ENCODE measurements around the gene DCTD.

Gene DCTD

DNA sequence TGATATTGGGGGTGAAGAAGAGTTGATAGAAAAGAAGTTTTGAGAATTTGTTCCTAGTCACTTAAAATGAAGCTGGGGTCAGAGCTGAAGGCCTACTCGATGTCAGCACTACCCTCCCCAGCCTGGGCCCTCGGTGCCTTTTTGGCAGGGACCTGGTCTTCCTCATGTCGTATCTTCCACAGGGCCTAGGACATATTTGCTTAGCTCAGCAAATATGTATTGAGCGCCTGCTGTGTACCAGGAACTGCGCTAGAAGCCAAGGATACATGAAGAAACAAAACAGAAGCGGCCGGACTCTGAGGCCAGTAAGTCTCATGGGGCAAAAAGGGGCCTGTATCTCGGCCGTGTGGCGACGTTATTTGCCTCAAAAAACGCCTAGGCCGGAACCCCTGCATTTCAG, 44.3 kb downstream of the DCTD start:
- DNase-seq (ENCODE audit: low read depth in 2 of 2): no peak

DNA sequence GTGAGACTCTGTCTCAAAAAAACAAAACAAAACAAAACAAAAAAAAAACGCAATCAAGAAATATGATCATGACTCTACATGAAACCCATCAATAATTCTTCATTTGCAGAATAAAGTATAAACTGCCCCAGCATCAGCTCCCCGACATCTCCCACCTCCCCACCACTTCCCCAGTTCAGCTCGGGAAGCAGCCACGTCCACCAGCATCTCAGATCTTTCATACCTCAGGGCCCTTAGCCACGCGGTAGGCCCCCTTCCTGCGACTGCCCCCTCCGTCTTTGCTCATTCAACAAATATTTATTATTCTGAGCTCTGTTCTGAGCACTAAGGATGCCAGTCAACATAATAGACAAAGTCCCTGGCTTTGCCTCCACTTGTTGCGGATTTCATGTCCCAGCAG, 45.6 kb downstream of the DCTD start:
- DNase-seq (ENCODE audit: low read depth in 2 of 2): no peak

DNA sequence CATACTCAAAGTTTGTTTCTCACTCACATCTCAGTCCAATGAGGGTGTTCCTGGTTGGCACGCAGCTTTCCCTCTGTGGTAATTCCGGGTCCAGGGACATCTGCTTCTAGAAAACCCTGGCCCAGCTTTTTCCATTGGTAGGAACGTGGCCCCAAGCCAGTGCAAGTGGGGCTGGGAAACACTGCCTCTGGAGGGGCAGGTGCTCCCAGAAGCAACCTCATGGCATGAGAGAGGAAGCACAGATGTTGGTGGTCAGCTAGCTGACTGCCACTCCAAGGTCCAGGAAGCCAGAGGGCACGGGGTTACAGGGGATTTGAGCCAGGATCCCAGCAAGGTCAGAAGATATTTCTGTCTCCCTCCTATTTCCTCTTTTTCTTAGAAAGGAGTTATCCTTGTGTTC, 47.5 kb downstream of the DCTD start:
- DNase-seq (ENCODE audit: low read depth in 2 of 2): no peak

DNA sequence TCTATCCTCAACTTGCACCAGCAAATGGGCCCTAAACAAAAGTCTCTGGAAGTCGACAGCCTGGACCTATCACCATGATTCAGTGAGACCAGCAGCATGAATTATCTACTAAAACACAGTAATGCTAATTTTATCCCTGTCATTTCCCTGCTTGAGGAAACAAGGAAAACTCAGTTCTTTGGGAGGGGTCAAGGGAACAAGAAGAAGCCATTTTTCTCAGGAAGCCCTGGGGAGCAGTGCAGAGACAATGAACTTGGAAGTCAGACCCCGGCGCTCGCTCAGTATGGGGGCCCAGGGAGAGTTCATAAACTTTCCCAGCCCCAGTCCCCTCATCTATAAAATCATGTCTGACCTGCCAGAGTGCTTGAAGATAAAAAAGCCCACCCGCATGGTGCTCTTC, 50.4 kb downstream of the DCTD start:
- no peak for DNase-seq (ENCODE audit: low read depth in 2 of 2)

DNA sequence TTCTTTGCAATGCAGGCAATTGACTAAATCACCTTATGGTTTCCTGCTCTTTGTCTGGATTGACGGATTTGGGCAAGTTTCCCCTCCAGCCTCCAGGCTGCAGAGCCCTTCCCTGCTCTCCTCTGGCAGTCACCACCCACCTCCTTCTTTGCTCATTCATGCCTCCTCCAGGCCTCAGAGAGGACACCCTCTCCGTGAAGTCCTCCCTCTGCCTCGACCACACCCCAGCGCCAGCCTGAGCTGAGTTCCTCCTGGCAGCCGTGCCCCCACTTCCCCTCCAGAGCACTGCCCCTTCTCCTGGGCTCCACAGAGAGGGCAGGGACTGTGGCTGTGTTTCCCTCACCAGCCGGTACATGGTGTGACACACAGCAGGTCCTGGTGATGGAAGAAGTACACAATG, 53.7 kb downstream of the DCTD start:
- no peak for DNase-seq (ENCODE audit: low read depth in 2 of 2)

DNA sequence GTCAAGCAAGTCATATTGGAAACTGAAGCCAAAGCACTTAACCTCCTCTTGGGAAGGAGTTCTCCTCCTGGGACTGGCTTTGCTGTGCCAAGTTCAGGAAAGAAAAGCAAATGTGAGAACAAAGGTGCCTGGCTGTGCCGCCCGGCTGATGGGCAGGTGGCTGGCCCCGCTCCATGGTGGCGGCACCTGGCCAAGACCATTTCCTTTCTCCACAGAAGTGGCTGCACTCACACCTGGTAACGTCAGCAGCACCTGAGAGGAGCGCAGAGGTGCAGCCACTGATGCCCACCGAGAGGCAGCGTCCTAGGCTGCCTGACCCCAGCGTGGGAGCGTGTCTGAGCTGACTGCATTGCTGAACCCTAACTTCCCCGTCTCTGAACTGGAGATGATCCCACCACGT, 54.3 kb downstream of the DCTD start:
- DNase-seq (ENCODE audit: low read depth in 2 of 2): no peak

DNA sequence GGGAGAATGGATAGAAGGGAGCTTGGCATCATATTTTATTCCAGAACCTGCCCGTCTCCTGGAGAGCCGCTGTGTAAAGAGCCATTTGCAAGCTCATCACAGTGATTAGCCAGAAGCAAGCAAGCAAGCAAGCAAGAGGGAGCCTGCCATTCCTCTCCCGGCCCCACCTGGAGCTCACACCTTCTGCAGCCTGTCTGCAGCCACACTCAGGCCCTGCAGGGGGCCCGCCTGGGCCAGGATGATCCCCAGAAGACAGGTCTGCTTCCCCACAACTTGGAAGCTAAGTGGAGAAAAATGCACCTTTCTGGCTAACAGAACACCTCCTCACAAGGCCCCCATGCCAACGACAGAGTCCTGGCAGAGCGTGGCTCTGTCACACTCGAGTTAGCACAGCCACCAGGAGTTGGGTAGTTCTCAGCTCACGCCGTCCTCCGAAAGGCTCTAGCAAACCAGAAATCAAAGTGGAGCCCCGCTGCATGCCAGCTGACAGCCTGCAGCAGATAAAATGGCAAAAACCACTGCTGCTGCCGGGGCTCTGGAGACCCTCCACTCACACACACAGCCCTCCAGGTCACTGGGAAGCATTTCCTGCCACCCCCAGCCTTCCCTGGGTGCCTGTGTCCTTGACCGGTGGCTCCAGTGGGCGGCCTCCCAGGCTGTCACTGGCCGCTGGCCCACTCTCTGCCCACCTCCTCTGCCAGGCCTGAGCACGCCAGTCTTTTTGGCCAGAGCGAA, 54.9 kb downstream of the DCTD start:
- no peak for DNase-seq (ENCODE audit: low read depth in 2 of 2)

DNA sequence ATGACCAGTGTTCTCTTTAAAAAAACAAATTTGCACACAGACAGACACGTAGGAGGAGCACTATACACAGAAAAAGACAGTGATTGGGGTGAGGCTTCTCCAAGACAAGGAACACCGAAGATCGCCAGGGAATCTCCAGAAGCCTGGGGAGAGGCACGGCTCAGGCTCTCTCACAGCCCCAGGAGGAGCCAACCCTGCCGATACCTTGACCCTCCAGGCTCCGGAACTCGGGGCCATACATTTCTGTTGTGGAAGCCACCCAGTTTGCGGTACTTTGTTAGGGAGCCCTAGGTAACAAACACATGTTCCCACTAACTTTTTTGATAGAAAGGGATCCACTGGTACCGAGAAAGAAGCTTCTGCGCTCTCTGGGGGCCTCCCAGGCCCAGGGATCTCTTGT, 55.8 kb downstream of the DCTD start:
- no peak for DNase-seq (ENCODE audit: low read depth in 2 of 2)

DNA sequence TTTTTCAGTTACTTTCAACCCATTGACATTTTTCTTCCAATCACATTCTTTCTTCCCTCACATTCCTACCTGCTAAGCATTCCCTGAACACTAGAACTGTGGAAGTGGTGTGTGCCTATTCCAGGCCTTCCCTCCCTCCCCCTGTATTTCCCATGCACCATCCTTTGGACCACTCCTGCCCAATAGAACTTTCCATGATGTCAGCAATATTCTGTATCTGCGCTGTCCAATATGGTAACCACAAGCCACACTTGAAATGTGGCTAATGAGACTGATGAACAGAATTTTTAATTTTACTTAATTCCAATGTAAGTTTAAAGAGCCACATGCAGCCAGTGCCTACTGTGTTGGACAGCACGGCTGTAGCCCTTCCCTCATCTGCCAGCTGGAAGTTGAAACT, 57.5 kb downstream of the DCTD start:
- DNase-seq (ENCODE audit: low read depth in 2 of 2): no peak

DNA sequence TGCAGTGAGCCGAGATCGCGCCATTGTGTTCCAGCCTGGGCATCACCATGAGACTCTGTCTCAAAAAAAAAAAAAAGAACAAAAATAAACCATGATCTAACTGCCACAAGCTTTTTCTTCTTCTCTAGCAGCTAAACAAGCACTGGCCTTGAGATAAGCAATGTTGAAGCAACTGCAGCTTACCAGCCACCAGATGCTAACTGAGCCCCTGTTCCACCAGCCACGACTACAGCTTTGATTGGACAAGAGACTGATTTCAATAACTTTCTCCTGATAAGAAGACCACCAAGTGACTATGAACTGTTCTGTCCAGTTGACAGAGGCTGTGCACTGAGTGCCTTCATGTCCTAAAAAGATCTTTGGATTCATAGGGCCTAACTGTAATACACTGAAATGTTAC, 58.5 kb downstream of the DCTD start:
- no peak for DNase-seq (ENCODE audit: low read depth in 2 of 2)

DNA sequence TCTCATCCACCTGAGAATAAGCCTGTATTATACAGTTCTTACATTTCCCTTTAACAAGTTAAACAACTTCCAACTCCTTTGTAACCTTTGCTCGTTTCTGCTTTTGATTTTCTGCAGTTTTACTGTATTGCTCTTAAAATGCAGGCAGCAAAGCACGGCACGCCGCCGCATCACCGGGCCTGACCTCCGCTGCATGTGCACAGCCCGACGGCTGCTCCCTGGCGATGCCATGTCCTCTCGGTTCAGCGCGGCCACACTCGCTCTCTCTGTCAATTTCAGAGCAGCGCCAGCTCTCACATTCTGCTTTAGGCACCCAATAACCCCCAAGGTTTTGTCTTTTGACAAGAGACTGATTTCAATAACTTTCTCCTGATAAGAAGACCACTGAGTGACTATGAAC, 60.3 kb downstream of the DCTD start:
- DNase-seq (ENCODE audit: low read depth in 2 of 2): no peak

DNA sequence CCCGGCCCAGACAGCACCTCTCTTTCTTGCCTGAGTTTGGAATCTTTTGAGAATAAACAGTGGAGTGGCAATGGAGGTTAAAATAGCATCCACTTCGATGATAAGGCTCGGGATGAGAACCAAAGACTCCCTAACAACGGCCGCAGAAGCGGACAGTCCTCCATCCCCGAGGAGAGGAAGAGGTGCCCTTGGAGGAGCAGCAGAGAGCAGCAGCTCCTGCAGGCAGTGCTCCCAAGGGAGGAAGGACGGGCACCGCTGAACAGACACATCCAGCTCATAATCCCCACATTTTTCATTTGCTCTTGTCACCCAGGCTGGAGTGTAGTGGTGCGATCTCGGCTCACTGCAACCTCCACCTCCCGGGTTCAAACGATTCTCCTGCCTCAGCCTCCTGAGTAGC, 61.3 kb downstream of the DCTD start:
- no peak for DNase-seq (ENCODE audit: low read depth in 2 of 2)

DNA sequence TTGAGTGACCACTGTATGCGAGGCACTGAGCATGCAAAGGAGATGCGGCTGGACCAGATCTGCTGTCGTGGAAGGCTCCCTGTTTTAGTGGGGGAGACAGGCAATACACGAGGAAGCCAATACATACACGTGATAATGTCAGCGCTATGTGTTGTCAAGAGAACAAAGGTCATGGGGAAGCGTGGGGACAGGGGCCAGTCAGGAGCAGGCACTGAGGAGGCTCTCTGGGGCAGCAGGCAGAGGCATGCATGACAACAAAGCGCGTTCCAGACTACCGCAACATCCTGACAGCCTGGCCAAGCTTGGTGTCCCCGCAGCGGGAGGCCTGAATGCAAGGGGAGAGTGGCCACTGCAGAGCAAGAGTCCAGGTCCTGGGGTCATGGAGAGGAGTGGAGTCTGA, 61.9 kb downstream of the DCTD start:
- DNase-seq (ENCODE audit: low read depth in 2 of 2): no peak

DNA sequence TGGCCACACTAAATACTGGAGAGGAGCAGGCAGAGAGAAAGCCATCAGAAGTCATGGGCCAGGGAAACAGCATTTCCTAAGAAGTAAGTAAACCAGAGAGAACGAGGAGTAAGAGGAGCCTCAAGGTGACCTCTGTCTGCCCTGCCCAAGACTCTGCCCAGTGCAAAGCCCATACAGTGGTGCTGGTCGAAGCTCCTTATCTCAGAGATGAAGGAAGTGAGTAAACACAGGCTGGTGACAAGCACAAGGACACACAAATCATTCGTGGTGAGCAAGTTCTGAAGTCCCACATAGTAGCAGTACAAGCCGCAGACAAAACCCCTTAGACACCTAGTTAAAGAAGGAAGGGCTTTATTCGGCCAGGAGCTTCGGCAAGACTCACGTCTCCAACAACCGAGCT, 62.7 kb downstream of the DCTD start:
- no peak for DNase-seq (ENCODE audit: low read depth in 2 of 2)

DNA sequence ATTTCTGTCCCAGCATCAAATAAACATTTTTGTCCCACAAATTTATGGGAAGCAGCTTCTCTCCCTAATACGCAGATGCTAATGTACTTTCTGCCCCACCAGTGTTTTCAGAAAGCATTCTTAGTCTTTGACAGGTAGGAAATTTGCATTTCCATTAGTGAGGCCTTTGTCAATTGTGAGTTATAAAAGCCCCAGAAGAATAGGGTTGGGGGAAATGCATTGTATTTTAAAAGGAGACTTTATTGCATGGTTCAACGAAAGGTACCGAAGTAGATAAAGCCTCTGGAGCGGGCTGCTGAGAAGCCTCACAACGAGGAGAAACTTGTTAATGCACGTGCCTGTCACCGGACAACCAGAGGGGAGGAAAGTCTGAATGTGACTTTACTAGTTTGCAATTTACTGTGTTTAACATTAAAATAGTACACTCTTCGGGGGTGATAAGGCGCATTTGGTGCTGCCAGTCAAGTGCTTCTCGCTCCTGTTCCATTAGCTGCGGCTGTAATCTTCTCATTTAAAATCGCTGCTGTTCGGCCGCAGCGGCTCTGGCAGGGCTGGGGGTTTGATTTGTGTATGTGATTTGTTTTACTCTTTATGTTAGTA, 63.4 kb downstream of the DCTD start:
- no peak for DNase-seq (ENCODE audit: low read depth in 2 of 2)

DNA sequence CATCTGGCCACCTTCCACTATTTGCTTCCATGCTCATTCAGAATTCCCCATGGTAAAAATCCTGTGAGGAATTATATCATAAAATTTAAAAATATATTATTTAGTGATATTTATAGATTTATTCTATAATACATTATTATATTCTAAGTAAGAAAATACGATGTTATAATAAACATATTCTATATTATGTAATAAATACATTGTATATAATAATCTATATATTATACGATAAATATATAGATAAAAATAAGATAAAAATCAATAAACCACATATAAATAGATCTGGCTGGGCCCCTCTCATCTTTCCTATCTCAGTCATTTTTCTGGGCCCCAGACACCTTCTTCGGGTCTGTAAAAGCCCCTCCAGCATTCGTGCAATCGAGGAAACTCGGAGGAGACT, 68.5 kb downstream of the DCTD start:
- no peak for DNase-seq (ENCODE audit: low read depth in 2 of 2)

DNA sequence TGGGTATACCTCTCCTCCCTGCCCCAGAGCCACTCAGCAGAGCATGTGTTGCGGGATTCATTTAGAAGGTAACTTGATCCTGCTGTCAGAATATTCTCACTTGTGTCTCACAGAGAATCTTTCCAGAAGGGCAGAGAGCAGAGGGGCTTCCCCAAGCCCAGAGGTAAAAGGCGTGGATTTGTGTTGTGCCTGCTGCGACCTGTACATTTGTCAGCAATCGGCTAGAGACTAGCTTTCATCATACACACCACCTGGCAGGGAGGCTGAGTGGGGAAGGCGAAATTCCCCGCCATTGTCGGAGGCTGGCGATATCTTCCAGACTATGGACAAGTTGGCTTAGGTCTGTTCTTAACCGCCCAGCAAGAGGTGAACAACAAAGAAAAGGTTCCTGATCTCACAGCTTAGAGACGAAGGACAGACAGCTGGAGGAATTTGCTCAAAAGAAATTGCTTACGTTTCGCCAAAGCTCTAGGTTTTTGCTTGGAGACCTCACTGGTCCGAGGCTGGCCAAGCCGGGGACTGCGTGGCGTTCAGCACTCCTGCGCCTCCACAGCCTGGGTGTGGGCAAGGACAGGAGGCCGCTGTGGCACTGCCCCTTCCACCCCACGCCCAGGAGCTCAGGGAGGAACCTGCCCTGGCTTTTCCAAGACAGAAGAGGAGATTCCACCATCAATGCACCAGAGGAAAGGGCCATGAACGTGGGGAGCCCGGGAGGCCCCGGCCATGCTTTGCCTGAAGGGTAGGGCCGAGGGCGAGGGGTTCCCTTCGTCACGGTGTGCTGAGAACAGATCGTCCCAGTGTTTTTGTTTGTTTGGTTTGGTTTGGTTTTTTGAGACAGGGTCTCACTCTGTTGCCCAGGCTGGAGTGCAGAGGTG, 69.4 kb downstream of the DCTD start:
- DNase-seq (ENCODE audit: low read depth in 2 of 2): no peak

DNA sequence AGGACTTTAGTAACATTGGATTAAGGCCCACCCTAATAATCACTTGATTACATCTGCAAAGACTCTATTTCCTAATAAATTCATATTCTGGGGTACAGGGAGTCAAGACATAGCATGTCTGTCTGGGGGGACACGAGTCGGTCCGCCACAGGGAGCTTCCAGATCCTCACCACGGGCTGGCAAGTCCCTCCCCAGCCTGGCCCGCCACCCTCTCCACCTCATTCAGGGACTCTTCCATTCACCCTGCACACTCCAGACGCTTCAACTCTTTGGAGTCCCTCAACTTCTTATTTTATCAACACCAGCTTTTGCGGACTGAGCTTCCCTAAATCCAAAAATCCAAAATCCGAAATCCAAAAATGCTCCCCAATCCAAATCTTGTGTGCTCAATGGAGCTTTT, 71.2 kb downstream of the DCTD start:
- no peak for DNase-seq (ENCODE audit: low read depth in 2 of 2)

DNA sequence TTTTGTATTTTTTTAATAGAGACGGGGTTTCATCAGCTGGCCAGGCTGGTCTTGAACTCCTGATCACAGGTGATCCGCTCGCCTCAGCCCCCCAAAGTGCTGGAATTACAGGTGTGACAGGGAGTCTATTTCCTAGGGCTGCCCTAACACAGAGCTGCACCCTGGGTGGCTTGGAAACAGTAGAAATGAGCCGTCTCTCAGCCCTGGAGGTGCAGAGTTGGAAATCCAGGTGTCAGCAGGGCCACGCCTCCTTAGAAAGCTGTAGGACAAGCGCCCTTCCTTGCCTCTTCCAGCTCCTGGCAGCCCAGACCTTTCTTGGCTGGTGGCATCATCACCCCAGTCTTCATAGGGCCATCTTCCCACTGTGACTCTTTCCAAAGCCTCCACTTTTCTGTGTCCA, 71.6 kb downstream of the DCTD start:
- no peak for DNase-seq (ENCODE audit: low read depth in 2 of 2)

DNA sequence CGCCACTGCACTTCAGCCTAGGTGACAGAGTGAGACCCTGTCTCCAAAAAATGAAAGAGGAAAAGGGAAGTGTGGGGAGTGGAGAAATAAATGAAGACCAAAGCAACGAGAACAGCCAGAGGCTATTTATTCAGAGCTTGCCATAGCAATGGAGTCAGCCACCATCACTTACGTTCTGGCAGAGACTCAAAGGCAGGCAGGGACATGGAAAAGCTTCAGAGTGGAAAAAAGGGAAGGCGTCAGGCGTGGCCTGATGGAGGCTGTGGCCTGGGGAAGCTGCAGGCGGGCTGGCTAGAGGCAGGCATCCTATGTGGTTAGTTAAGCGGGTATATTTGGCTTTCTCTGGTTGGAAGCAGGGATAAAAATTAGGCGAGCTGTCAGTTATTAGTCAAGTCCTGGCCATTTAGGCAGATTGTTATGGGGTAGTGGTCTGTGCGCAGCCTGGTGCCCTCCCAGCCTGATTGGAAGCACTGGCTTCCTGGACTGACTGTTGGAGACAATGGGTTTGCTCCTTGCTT, 73.3 kb downstream of the DCTD start:
- no peak for DNase-seq (ENCODE audit: low read depth in 2 of 2)

DNA sequence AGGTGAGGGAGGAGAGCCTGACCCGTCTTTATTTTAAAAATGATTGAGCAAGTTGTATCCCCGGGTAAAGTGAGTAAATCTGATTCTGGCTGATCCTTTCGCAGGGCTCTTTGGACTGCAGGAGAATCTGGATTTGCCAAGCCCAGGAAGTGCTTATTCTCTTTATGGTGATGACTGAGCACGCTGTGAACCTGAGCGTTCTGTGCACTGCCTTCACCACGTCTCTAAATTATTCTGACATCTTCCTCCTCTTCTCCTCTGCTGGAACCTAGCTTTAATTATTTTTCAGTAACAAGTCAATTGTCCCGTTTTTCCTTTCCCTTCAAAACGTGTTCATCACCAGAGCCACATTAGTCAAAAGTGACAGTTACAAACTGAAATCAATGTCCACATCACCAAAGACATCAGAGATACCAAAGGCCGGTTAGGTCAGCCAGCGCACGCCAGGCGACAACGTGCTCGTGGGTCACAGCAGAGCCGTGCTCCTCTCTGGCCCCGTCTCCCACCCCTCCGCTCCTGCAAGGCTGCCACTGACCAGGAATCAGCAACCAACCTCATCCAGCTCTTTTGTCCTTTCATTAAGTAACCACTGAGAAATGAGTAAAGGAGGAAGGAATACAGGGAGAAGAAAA, 74.3 kb downstream of the DCTD start:
- DNase-seq (ENCODE audit: low read depth in 2 of 2): no peak

DNA sequence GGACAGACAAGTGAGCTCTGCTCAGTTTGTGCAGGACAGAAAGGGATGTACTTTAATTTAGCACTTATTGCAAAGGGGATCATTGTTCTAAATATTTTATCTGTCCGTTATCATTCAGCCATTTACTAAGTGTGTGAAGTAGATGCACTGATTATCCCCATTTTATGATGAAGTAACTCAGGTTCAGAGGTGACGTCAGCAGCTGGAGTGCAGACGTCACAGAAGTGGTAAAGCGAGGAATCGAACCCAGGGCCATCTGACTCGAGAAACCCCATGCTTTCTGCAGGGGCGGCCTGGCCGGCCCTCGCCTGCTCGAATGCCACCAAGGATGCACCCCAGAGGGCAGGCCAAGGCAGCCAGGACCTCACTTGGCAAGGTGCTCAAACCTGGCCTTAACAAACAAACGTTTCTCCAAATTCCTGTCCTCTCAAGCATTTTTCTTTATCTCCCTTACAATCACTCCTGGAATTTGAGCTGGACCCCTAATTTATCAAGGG, 75.0 kb downstream of the DCTD start:
- DNase-seq (ENCODE audit: low read depth in 2 of 2): no peak

Measured in stimulated activated CD4-positive, alpha-beta T cell treated with anti-CD3 and anti-CD28 coated beads, Interleukin-1b, Interleukin-23, amount 100 ng/mL, for 4 hours (primary cell).